Choroid plexus epithelial cell (primary cell): ENCODE measurements around the gene PAX5.

Experiments
- DNase-seq: peaks from one replicate; pipeline ENCODE4 v3.0.0-alpha.2; 2010; ENCODE audit warnings: low read depth
- H3K4me3 ChIP-seq: 2 replicates; pipeline ENCODE4 v1.5.1; 2011; ENCODE audit warnings: low read depth, mild to moderate bottlenecking, control low read depth, low read length, moderate library complexity
- TF ChIP-seq, protein P1 (sequence below): conservative IDR thresholded peaks from 2 replicates; pipeline ENCODE4 v1.5.1; 2011; ENCODE audit warnings: low read depth, mild to moderate bottlenecking, control low read depth, inconsistent platforms, low read length, moderate library complexity

Gene PAX5

DNA sequence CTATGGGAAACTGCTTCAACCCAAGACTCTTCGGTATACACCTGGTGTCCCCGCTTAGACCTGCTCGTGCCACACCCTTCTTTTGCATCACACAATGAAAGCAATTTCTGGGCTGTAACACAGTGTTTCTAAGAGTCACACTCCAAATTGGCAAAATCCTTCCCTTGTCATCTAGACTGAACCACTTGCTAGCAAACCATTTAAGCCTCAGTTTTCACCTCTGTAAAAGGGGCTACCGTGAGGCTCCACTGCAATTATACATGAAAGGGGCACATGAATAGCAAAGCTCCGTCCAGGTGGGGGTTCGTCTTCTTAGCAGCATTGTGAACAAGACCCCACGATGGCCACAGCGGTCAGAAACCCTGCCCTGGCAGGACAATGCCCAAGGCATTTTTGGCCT, 166.8 kb downstream of the PAX5 start:
- TF ChIP-seq, protein P1, sequence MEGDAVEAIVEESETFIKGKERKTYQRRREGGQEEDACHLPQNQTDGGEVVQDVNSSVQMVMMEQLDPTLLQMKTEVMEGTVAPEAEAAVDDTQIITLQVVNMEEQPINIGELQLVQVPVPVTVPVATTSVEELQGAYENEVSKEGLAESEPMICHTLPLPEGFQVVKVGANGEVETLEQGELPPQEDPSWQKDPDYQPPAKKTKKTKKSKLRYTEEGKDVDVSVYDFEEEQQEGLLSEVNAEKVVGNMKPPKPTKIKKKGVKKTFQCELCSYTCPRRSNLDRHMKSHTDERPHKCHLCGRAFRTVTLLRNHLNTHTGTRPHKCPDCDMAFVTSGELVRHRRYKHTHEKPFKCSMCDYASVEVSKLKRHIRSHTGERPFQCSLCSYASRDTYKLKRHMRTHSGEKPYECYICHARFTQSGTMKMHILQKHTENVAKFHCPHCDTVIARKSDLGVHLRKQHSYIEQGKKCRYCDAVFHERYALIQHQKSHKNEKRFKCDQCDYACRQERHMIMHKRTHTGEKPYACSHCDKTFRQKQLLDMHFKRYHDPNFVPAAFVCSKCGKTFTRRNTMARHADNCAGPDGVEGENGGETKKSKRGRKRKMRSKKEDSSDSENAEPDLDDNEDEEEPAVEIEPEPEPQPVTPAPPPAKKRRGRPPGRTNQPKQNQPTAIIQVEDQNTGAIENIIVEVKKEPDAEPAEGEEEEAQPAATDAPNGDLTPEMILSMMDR, result no peak
- H3K4me3 ChIP-seq, result no peak overlapping the region
- DNase-seq, result no peak

DNA sequence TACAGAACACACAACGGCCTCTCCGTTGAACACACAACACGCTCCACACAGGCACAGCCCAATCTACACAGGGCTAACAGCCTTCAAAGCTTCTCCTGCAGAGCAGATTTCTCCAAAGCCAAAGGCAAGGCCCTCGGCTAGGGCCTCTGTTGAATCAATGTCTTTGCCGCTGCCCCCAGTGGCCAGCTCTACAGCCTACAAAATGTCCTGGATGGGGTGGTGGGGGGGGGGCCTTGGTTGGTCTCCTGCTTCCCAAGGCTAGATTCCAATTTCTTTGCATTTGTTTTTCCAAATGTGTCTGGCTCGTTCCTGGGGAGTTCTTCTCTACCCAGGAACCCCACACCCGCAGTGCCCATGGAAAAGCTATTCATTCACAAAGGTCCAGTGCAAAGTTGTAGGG, 167.2 kb downstream of the PAX5 start:
- DNase-seq, result no peak
- H3K4me3 ChIP-seq, result no peak overlapping the region
- TF ChIP-seq, protein P1, result peak; percentile 30

DNA sequence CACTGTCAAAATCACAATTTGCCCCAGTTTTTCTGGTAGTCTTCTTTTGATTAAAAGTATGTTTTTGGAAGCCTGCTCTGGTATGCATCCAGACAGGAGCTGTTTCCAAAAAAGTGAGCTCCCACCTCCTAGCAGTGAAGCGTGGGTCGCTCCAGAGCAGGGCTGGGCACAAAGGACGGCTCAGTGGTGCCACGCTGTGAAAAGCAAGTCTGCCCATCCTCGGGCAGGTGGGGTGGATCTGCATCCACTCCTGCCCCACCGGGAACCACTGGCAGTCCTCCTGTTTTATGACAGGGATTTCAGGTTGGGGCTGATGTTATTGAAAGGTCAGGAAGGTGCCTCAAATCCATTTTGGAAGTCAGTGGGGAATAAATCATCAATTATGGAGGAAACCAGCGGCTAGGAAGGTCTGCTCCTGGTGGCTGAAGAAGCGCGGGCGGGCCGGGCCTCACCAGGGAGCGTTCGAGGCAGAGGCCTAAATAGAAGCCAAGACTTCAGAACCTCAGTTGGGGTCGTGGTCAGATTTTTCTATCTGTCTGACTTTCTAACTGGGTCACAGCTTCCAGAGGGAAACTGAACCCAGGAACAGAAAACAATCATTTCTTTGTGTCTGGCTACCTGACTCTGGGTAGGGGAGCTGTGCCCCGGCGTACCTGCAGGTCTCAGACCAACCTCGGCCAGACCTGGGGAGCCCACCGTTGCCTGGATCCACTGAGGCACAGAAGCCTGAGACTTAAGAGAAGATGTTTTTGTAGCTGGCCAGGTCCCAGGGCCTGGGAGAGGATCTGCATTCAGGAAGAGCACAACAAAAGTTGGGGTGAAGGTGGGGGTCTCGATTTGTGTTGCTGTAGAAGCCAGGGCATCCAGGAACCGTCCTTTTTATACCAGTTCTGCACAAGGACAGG, 168.1 kb downstream of the PAX5 start:
- H3K4me3 ChIP-seq, result no peak overlapping the region
- TF ChIP-seq, protein P1, result no peak
- DNase-seq, result no peak

DNA sequence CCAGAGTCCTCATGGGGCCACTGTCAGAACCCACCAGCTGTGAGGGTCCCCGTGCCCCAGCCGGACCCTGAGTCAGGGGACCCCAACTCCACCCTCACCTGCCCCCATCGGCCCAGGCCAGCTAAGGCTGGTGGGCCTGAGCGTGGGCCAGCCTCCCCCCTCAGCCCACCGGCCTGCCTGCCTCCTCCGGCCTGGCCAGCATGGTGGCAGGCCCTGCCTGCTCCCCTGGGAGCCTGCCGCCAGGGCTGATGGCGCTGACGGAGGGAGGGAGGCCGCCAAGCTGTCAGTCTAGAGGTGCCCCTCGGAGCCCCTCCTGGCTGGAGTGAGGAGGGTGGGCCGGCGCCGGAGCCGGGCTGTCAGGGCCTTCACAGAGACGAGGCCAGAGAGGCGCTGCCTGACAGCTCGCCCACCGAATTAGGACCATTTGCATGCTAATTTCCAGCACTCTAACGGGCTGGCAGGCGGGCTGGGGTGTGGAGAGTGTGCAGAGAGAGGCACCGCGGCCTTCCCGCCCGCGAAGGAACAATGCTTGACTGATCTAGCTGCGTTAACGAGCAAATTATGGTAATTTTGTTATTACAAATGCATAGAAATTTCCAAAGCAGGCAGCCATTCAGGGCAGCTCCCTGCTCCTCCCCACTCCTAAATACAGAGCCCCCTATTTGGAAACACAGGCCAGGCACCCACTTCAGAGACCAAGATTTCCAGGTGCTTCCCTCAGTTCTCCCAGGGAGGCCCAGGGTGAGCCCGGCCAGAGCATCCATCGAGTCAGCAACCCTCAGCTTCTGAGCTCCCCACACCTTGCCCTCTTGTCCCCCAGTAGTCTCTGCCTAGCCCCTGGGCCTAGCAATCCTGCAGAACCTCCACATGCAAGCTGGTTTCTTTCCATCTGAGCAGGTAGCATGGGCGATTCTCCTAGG, 169.3 kb downstream of the PAX5 start:
- no peak overlapping the region for H3K4me3 ChIP-seq
- no peak for DNase-seq
- TF ChIP-seq, protein P1, result no peak

DNA sequence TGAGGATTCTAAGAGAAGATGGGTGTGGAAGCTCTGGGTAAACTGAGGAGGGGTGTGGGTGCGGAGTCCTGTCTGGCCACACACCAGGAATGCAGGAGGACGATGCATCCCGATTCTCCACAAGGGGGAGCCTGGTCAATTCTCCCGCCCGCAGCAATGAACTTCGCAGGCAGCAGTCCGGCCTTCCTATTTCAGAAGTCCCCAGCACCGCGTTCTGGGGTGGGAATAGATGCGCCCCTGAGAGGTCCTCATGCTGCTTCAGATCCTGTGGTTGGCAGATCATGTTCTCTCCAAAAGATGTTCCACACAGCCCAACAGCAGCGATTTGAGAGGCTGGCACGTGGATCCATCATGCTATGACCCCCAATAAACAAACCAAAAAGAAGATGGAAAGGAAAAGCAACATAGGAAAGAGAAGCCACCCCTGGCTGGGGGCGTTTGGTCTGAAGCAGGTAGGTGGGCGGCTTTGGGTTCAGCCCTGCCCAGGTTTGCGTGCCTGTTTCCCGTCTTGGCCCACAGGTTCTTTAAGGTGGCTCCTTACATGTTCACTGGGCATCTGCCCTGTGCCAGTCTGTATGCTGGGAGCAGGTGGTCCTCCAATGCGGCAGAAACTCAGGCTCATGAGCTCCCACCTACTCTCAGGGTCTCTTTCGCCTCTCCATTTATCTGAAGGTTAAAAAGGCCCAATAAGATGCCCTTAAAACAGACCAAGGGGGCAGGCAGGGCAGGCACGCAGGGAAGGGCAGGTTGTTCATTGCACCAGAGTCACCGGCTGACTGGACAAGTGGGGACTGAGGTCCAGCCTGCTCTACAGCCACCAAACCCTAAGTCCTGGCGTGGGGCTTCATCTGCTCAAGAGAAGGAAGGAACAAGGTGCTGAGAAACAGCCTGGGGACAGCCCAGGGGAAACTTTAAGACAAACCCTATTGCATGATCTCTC, 171.6 kb downstream of the PAX5 start:
- DNase-seq, result peak; percentile 65
- no peak overlapping the region for H3K4me3 ChIP-seq
- TF ChIP-seq, protein P1, result peak; percentile 83

DNA sequence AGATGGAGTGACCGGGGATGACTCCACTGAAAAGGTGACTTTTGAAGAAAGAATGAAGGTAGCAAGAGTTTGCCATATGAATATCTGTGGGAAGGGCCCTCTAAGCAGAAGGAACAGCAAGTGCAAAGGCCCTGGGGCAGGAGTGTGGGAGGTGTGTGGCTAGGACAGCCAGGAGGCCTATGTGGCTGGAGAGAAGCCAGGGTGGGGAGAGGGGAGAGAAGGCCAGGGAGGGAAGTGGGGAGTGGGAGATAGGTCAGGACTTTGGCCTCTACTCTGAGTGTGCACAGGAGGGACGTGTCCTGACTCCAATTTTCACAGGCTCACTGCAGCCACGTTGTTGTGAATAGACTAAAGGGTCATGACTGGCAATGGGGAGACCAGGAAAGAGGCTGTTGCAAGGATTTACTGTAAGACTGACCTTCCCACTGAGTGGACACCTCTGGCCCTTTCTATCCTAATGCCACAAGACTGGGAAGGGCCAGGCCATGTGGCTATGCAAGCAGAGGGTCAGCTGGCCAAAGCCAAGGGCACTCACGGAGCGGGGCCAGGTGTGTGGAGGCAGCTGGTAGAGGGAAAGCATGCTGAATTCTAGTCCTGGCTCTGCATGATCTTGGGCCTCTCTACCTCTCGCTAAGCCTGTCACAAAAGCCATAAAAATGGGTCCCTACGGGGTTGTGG, 172.4 kb downstream of the PAX5 start:
- no peak overlapping the region for H3K4me3 ChIP-seq
- DNase-seq, result no peak
- TF ChIP-seq, protein P1, result no peak
